ENCODE results near the gene PERM1.
"Not testable (repeated sequence)": the region's sequence is repeated elsewhere in the genome, so short reads cannot be mapped to it uniquely, and the experiment has no call there.

PERM1 gene

GRCh38 chr1:999725-1000356 is 17.9 kb upstream of the PERM1 start, which contains the start of gene HES4:
Gene HES4, minus strand, starts transcription at chr1:1000097. Its CDS starts 124 bp downstream, at chr1:999973.
- Histone ChIP-seq H3K4me1 (ENCODE audit: control insufficient read depth, insufficient read depth, low read length) (peaks cover 33% of the 10 kb centered on the region), H3K9ac (ENCODE audit: low read depth, low read length) (peak within 1 kb of the TSS; percentile 83)

GRCh38 chr1:998995-999724 is 17.3 kb upstream of the PERM1 start:
- H3K4me2 ChIP-seq (ENCODE audit: low read length), result peak overlapping the region; percentile 83
- peak overlapping the region; percentile 58 for H3K9ac ChIP-seq (ENCODE audit: low read depth, low read length)
- peak overlapping the region; percentile 62 for H3K4me3 ChIP-seq (ENCODE audit: low read length)
- H3K4me1 ChIP-seq (ENCODE audit: control insufficient read depth, insufficient read depth, low read length), result peaks cover 27% of the 10 kb centered on the region
- peaks cover 53% of the 10 kb centered on the region for H3K27me3 ChIP-seq (ENCODE audit: control insufficient read depth, insufficient read depth, low read length)
- no peaks in the 10 kb centered on the region for H3K36me3 ChIP-seq (ENCODE audit: insufficient read depth, low read length)
- H3K9me3 ChIP-seq (replicated peaks; ENCODE audit: low read length), result no peaks in the 10 kb centered on the region

More at GRCh38 chr1:999725-1000356, 17.9 kb upstream of the PERM1 start, which contains the start of gene HES4:
- no peaks in the 10 kb centered on the region for H3K9me3 ChIP-seq (replicated peaks; ENCODE audit: low read length)
- H3K4me3 ChIP-seq (ENCODE audit: low read length), result peak within 1 kb of the TSS; percentile 62
- peaks cover 60% of the 10 kb centered on the region for H3K27me3 ChIP-seq (ENCODE audit: control insufficient read depth, insufficient read depth, low read length)
- peak within 1 kb of the TSS; percentile 83 for H3K4me2 ChIP-seq (ENCODE audit: low read length)
- no peaks in the 10 kb centered on the region for H3K36me3 ChIP-seq (ENCODE audit: insufficient read depth, low read length)

DNA sequence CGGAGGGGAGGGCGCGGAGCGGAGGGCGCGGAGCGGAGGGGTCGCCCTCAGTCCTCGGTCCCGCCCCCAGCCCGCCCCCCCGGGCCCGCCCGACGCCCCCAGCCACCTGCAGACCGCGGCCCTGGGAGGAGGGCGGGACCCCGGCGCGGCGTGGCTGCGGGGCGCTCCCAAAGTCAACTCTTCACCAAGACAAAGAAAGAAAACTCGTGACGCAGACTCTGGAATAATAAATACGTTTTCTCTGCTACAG is 16.8 kb upstream of the PERM1 start:
- Histone ChIP-seq H3K9me3 (replicated peaks; ENCODE audit: low read length) (no peaks in the 10 kb centered on the region), H3K4me1 (ENCODE audit: control insufficient read depth, insufficient read depth, low read length) (peaks cover 27% of the 10 kb centered on the region), H3K27me3 (ENCODE audit: control insufficient read depth, insufficient read depth, low read length) (peaks cover 51% of the 10 kb centered on the region)

GRCh38 chr1:997993-998744 is 16.3 kb upstream of the PERM1 start:
- Histone ChIP-seq H3K4me2 (ENCODE audit: low read length) (no peak overlapping the region), H3K9ac (ENCODE audit: low read depth, low read length) (no peak overlapping the region), H3K9me3 (replicated peaks; ENCODE audit: low read length) (no peaks in the 10 kb centered on the region), H3K4me3 (ENCODE audit: low read length) (no peak overlapping the region), H3K36me3 (ENCODE audit: insufficient read depth, low read length) (no peaks in the 10 kb centered on the region), H3K27me3 (ENCODE audit: control insufficient read depth, insufficient read depth, low read length) (peaks cover 46% of the 10 kb centered on the region), H3K4me1 (ENCODE audit: control insufficient read depth, insufficient read depth, low read length) (peaks cover 27% of the 10 kb centered on the region)

More for the DNA sequence above, 16.8 kb upstream of the PERM1 start:
- H3K4me3 ChIP-seq (ENCODE audit: low read length), result peak overlapping the region; percentile 62
- no peaks in the 10 kb centered on the region for H3K36me3 ChIP-seq (ENCODE audit: insufficient read depth, low read length)
- H3K4me2 ChIP-seq (ENCODE audit: low read length), result peak overlapping the region; percentile 83
- H3K9ac ChIP-seq (ENCODE audit: low read depth, low read length), result peak overlapping the region; percentile 58

- no peaks in the 10 kb centered on the region for H3K9me3 ChIP-seq (replicated peaks; ENCODE audit: low read length)
- no peak overlapping the region for H3K4me3 ChIP-seq (ENCODE audit: low read length)
- no peaks in the 10 kb centered on the region for H3K36me3 ChIP-seq (ENCODE audit: insufficient read depth, low read length)
- H3K27me3 ChIP-seq (ENCODE audit: control insufficient read depth, insufficient read depth, low read length), result peaks cover 45% of the 10 kb centered on the region
- H3K4me1 ChIP-seq (ENCODE audit: control insufficient read depth, insufficient read depth, low read length), result peaks cover 27% of the 10 kb centered on the region
- H3K9ac ChIP-seq (ENCODE audit: low read depth, low read length), result no peak overlapping the region
- H3K4me2 ChIP-seq (ENCODE audit: low read length), result no peak overlapping the region
These were observed 15.8 kb upstream of the PERM1 start for GRCh38 chr1:997713-997992.

GRCh38 chr1:996851-997712 is 15.2 kb upstream of the PERM1 start:
- Histone ChIP-seq H3K4me1 (ENCODE audit: control insufficient read depth, insufficient read depth, low read length) (peaks cover 27% of the 10 kb centered on the region), H3K4me2 (ENCODE audit: low read length) (no peak overlapping the region), H3K27me3 (ENCODE audit: control insufficient read depth, insufficient read depth, low read length) (peaks cover 45% of the 10 kb centered on the region), H3K36me3 (ENCODE audit: insufficient read depth, low read length) (no peaks in the 10 kb centered on the region), H3K9me3 (replicated peaks; ENCODE audit: low read length) (no peaks in the 10 kb centered on the region), H3K9ac (ENCODE audit: low read depth, low read length) (no peak overlapping the region), H3K4me3 (ENCODE audit: low read length) (no peak overlapping the region)

DNA sequence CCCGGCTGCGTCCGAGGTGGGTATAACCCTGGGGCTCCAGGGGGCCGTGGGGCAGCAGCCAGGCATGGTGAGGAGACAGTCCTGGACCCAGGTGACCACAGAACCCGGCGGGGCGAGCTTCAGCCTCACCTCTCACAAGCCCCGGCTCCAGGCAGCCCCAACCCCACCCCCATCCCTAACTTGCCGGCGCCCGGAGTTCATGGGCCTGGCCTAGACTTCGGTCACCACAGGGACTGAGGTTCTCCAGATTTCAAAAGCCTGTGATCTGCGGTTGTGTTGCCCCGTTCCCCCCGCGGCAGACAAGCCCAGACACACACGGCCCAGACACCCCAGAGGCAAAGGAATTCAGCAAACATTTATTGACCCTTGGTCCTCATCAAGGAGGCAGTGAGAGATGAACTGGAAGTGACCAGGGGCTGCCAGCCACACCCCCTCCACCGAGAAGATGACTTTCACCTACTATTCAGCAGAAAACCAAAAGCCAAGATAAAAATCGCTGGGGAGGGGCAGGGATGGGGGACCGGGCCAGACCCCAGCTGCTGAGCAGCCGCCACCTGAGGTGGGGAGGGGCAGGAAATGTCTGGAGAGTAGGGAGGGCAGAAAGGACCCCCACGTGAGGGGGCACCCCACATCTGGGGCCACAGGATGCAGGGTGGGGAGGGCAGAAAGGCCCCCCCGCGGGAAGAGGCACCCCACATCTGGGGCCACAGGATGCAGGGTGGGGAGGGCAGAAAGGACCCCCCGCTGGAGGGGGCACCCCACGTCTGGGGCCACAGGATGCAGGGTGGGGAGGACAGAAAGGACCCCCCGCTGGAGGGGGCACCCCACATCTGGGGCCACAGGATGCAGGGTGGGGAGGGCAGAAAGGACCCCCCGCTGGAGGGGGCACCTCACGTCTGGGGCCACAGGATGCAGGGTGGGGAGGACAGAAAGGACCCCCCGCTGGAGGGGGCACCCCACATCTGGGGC is 14.1 kb upstream of the PERM1 start:
- H3K4me1 ChIP-seq (ENCODE audit: control insufficient read depth, insufficient read depth, low read length), result peaks cover 22% of the 10 kb centered on the region
- no peaks in the 10 kb centered on the region for H3K9me3 ChIP-seq (replicated peaks; ENCODE audit: low read length)
- H3K9ac ChIP-seq (ENCODE audit: low read depth, low read length), result no peak overlapping the region
- peaks cover 44% of the 10 kb centered on the region for H3K27me3 ChIP-seq (ENCODE audit: control insufficient read depth, insufficient read depth, low read length)
- no peaks in the 10 kb centered on the region for H3K36me3 ChIP-seq (ENCODE audit: insufficient read depth, low read length)
- H3K4me2 ChIP-seq (ENCODE audit: low read length), result no peak overlapping the region
- no peak overlapping the region for H3K4me3 ChIP-seq (ENCODE audit: low read length)

DNA sequence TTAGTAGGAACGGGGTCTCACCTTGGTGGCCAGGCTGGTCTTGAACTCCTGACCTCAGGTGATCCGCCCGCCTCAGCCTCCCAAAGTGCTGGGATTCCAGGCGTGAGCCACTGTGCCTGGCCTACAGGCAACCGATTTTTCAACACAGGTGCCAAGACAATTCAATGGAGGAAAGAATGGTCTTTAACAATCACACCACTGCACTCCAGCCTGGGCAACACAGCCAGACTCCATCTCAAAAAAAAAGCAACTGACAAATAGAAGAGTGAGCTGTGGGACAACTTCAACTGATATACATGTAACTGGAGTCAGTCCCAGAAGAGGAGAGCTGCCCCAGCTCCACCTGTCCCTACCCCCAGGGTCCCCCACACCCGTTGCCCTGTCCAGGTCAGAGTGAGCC is 12.7 kb upstream of the PERM1 start:
- H3K4me3 ChIP-seq (ENCODE audit: low read length); H3K4me2 ChIP-seq (ENCODE audit: low read length); H3K9me3 ChIP-seq (replicated peaks; ENCODE audit: low read length); H3K36me3 ChIP-seq (ENCODE audit: insufficient read depth, low read length); H3K4me1 ChIP-seq (ENCODE audit: control insufficient read depth, insufficient read depth, low read length); H3K9ac ChIP-seq (ENCODE audit: low read depth, low read length): not testable (repeated sequence)
- H3K27me3 ChIP-seq (ENCODE audit: control insufficient read depth, insufficient read depth, low read length), result peaks cover 41% of the 10 kb centered on the region

GRCh38 chr1:993379-993995 is 11.6 kb upstream of the PERM1 start:
- no peaks in the 10 kb centered on the region for H3K36me3 ChIP-seq (ENCODE audit: insufficient read depth, low read length)
- no peaks in the 10 kb centered on the region for H3K4me1 ChIP-seq (ENCODE audit: control insufficient read depth, insufficient read depth, low read length)
- no peak overlapping the region for H3K9ac ChIP-seq (ENCODE audit: low read depth, low read length)
- no peak overlapping the region for H3K4me3 ChIP-seq (ENCODE audit: low read length)
- no peak overlapping the region for H3K4me2 ChIP-seq (ENCODE audit: low read length)
- no peaks in the 10 kb centered on the region for H3K9me3 ChIP-seq (replicated peaks; ENCODE audit: low read length)
- peaks cover 44% of the 10 kb centered on the region for H3K27me3 ChIP-seq (ENCODE audit: control insufficient read depth, insufficient read depth, low read length)

GRCh38 chr1:992362-992761 is 10.5 kb upstream of the PERM1 start:
- Histone ChIP-seq H3K4me1 (ENCODE audit: control insufficient read depth, insufficient read depth, low read length) (no peaks in the 10 kb centered on the region), H3K9ac (ENCODE audit: low read depth, low read length) (no peak overlapping the region), H3K27me3 (ENCODE audit: control insufficient read depth, insufficient read depth, low read length) (peaks cover 38% of the 10 kb centered on the region), H3K36me3 (ENCODE audit: insufficient read depth, low read length) (no peaks in the 10 kb centered on the region), H3K4me2 (ENCODE audit: low read length) (no peak overlapping the region), H3K4me3 (ENCODE audit: low read length) (no peak overlapping the region), H3K9me3 (replicated peaks; ENCODE audit: low read length) (no peaks in the 10 kb centered on the region)
